GM23338 (cell line): ENCODE data around the gene FAM110C.

ENCODE experiments used
- EZH2 ChIP-seq: fragments of 200-600 bp; sonication (generic); IDR thresholded peaks from one replicate; pipeline ENCODE4 v1.8.0; 2017; ENCODE audit warnings: antibody characterized with exemption, mild to moderate bottlenecking, low read depth; ENCODE audit not compliant: unreplicated experiment
- POLR2AphosphoS5 ChIP-seq: IDR thresholded peaks from 2 replicates; pipeline ENCODE4 v1.6.1; 2016; ENCODE audit warnings: antibody characterized with exemption, low read depth
- ZNF114 ChIP-seq: fragments of 250-450 bp; sonication (Bioruptor Pico); IDR thresholded peaks from 2 replicates; pipeline ENCODE4 v1.5.0; 2020; ENCODE audit warnings: mild to moderate bottlenecking, moderate library complexity
- TF ChIP-seq, protein P1 (sequence below), 2 experiments: fragments of 200-600 bp in 1 of 2; sonication (generic) in 1 of 2; conservative IDR thresholded peaks; 2 replicates each; pipeline versions ENCODE4 v1.5.1 to v1.6.1; 2016 to 2017; ENCODE audit warnings: antibody characterized with exemption in 2 of 2, low read depth in 2 of 2, mild to moderate bottlenecking in 2 of 2, moderate library complexity in 1 of 2

DNA sequence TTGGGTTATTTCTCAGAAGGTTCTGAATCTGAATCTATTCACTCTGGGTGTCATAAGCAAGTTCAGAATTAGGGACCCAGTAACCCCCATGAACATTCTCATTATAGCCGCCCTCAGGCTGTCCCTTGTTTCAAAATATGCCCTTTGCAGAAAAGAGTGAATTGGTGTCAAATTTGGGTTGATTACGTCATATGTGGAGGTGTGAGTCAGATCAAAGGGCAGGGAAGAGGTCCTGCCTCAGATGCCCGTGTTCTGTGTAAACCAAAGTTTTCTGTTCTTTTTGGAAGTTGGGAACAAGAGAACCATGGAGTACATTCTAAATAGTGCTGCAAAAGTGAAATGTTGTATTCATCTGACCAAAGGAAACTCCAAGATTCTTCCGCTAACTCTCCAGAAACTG is 5.8 kb downstream of the FAM110C start:
- TF ChIP-seq, protein P1, sequence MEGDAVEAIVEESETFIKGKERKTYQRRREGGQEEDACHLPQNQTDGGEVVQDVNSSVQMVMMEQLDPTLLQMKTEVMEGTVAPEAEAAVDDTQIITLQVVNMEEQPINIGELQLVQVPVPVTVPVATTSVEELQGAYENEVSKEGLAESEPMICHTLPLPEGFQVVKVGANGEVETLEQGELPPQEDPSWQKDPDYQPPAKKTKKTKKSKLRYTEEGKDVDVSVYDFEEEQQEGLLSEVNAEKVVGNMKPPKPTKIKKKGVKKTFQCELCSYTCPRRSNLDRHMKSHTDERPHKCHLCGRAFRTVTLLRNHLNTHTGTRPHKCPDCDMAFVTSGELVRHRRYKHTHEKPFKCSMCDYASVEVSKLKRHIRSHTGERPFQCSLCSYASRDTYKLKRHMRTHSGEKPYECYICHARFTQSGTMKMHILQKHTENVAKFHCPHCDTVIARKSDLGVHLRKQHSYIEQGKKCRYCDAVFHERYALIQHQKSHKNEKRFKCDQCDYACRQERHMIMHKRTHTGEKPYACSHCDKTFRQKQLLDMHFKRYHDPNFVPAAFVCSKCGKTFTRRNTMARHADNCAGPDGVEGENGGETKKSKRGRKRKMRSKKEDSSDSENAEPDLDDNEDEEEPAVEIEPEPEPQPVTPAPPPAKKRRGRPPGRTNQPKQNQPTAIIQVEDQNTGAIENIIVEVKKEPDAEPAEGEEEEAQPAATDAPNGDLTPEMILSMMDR (conservative IDR thresholded peaks at IDR 0.05; ENCODE audit: low read depth in 2 of 2): no peak
- TF ChIP-seq POLR2AphosphoS5 (no peak), EZH2 (no peak), ZNF114 (CRISPR knock-in tag) (no peak)
